Neural progenitor cell (in vitro differentiated cells): ENCODE measurements around the gene GAPT.

Source experiments
- CTCF ChIP-seq: fragments of 200-600 bp; sonication (generic); IDR thresholded peaks from 2 replicates; pipeline ENCODE4 v1.5.1; 2017; ENCODE audit warnings: antibody characterized with exemption, mild to moderate bottlenecking
- EZH2 ChIP-seq: fragments of 200-600 bp; sonication (generic); IDR thresholded peaks from 2 replicates; pipeline ENCODE4 v1.6.1; 2017; ENCODE audit warnings: antibody characterized with exemption, mild to moderate bottlenecking, moderate library complexity
- EZH2phosphoT487 ChIP-seq: fragments of 200-600 bp; sonication (generic); IDR thresholded peaks from 2 replicates; pipeline ENCODE4 v1.6.1; 2017; ENCODE audit warnings: antibody characterized with exemption

DNA sequence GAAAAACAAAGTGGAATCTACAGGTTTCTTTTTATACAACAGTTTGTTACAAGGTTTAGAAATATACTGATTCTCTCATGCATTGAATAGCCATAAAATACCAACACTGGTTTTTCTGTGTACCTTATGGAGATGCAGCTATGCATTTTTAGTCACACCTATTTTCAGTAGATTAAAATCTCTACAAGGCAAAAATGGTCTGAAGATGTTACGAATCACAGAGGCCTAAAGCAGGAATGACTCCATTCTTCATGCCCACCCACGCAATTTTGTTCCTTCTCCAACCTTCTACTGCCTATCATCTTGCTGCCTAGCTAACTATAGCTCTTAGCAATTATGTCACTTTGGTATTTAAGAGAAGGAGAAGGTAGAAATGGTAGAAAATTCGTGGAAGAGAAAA lies 41.2 kb upstream of the GAPT start:
- no peak for TF ChIP-seq CTCF
- TF ChIP-seq EZH2: no peak
- TF ChIP-seq EZH2phosphoT487: no peak
